Heart left ventricle (tissue), 16 donors: ENCODE results near the gene ASB6. TPM values are rescaled to one million over a fixed set of nuclear protein-coding genes. Genes with fewer than 3 reads are reported as not detected.

Experiments
- ATAC-seq, 4 donors: fragments of 200-7000 bp; cut with Tn5 transposase; one replicate each; pipeline ENCODE4 v1.9.1; 2020 to 2022; ENCODE audit warnings: moderate library complexity in 4 of 4, mild to moderate bottlenecking in 3 of 4, moderate number of reproducible peaks in 1 of 4
- DNase-seq, 5 donors: peaks; one replicate each; pipeline ENCODE4 v3.0.0-alpha.2; 2020
- H3K27ac ChIP-seq, 12 donors: fragments of 200-600 bp; sonication (generic) in 4 of 12; one replicate each; pipeline versions ENCODE4 v1.5.0 to v1.8.0; 2016 to 2022; ENCODE audit warnings: mild to moderate bottlenecking in 2 of 12
- H3K27me3 ChIP-seq, 9 donors: fragments of 200-600 bp; sonication (generic) in 2 of 9; one replicate each; pipeline versions ENCODE4 v1.5.1 to v1.8.0; 2016 to 2022; ENCODE audit warnings: mild to moderate bottlenecking in 3 of 9
- H3K36me3 ChIP-seq, 9 donors: fragments of 200-600 bp; sonication (generic) in 2 of 9; one replicate each; pipeline versions ENCODE4 v1.5.0 to v1.8.0; 2018 to 2022; ENCODE audit warnings: mild to moderate bottlenecking in 2 of 9
- H3K4me1 ChIP-seq, 12 donors: fragments of 200-600 bp; sonication (generic) in 4 of 12; one replicate each; pipeline versions ENCODE4 v1.5.0 to v1.8.0; 2016 to 2022; ENCODE audit warnings: mild to moderate bottlenecking in 3 of 12
- H3K4me3 ChIP-seq, 12 donors: fragments of 200-600 bp; sonication (generic) in 4 of 12; one replicate each; pipeline versions ENCODE4 v1.5.0 to v1.8.0; 2017 to 2022; ENCODE audit warnings: mild to moderate bottlenecking in 9 of 12, moderate library complexity in 4 of 12
- H3K9me3 ChIP-seq, 12 donors: fragments of 200-600 bp; sonication (generic) in 4 of 12; one replicate each; pipeline versions ENCODE4 v1.5.0 to v1.8.0; 2016 to 2022; ENCODE audit warnings: mild to moderate bottlenecking in 1 of 12
- CTCF ChIP-seq, 12 donors: fragments of 200-600 bp; sonication (generic) in 4 of 12; IDR thresholded peaks; one replicate each; pipeline versions ENCODE4 v1.5.0 to v1.8.0; 2018 to 2022; ENCODE audit warnings: antibody characterized with exemption in 12 of 12, mild to moderate bottlenecking in 5 of 12
- POLR2A ChIP-seq, 2 donors: fragments of 450-650 bp; IDR thresholded peaks; one replicate each; pipeline ENCODE4 v1.6.1; 2017; ENCODE audit warnings: antibody characterized with exemption in 2 of 2, mild to moderate bottlenecking in 2 of 2, moderate library complexity in 2 of 2
- WGBS, 4 donors: extraction: QIAGEN DNeasy Blood & Tissue Kit in 2 of 4; methylation state at CpG; one replicate each; pipeline versions ENCODE4 v1.1.5 to v1.1.7; 2013 to 2018; 5-methylcytosine and 5-hydroxymethylcytosine counted together
- intact Hi-C, 10 donors: fragments of 100-400 bp; cut with DNase I; formaldehyde crosslinking; loops; one replicate each; pipeline versions ENCODE4 v1.11.1 to v1.14.2; 2022
- polyA plus RNA-seq, 2 donors: library from polyadenylated mRNA; stranded (reverse); fragments of 200-250 nt; gene quantifications; one replicate each; pipeline ENCODE4 v1.2.3, GENCODE V29; 2013
- total RNA-seq, 9 donors: library from RNA; depleted of rRNA in 2 of 9; stranded (reverse); fragments of >200 nt in 2 of 9; fragmentation: NEBNext Ultra II Directional in 3 of 9; extraction: Animal tissue kit (Norgen Biotek cat#: 25700) in 3 of 9; gene quantifications; one replicate each; pipeline versions ENCODE4 v1.1.0 to v1.2.4, GENCODE V29; 2016 to 2023
- donor health status: ischemic (EF 13 %, LVEDD 7.1; RV severe dilation, severe dysfunction).
- donor health status: healthy with polysubstance abuse.
- donor health status: DM: no; HTN: yes; CAD: no.
- donor health status: DM: no; HTN: no; CAD: no.
- donor health status: ischemic (EF 25% LVEDD 6.9; RV normal size, moderate dysfunction).
- donor health status: ischemic (EF 25% LVEDD 5.7; RV mildly dilated, moderate dysfunction).
- donor health status: healthy.
- donor health status: DM: yes; HTN: yes; CAD: no.
- donor health status: ischemic (EF 35%, LVEDD 5.7; RV mildly dilated, moderate dysfunction).
- donor health status: nonischemic (EF 11% LVEDD 7.7; RV severe dilation, severe dysfunction).
- donor health status: DM: yes; HTN: yes; CAD: no.
- donor health status: PGD.
- donor health status: ischemic (EF 29% LVEDD 5.4; RV normal size, mild dysfunction).
- donor health status: nonischemic (EF 23%, LVEDD 6.1; RV moderate dilation, normal function).

Gene ASB6
- total and polyA plus RNA-seq, 11 donors: 7.5 to 22.5 (median 10.3) TPM

DNA sequence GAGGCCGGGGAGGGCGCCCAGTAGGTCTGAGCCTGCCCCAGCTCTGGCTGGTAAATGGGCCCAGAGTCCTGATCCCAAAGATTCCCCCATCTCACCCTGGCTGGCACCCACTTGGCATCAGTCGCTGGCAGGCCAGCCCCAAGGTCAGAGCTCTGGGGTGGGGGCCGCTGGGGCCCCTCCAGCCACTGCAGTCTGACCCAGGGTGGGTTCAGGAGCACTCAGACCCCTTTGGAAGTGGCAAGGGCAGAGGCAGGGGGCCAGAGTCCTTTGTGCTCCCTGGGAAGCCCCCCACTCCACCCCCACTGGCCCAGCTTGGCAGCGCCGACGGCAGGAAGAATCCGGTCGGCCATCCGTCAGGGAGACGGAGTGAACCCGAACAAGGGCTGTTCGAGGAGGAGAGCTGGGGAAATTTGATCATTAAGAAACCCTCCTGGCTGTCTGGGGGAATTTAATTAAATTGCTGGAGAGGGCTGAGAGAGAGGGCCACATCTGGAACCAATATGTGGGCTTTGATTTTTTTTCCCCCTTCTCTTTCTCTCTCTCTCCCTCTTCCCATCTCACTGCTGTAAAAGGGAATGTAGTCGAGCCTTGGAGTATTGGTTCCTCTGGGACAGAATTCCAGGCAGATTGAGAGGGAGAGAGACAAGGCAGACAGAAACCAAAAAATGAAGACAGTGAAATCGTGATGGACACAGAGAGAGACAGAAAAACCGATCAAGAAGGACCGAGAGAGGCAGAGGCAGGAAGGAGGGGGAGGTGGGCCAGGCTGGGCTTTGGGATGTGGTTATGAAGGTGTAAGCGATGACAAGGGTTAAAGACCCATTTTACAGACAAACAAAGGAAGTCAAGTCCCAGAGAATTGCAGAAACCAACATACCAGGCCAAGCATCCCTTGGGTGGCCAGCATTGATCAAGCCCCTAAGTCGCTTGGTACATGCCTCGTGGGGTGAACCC lies 8.1 kb upstream of the ASB6 start:
- H3K27ac ChIP-seq: no peak overlapping the region

DNA sequence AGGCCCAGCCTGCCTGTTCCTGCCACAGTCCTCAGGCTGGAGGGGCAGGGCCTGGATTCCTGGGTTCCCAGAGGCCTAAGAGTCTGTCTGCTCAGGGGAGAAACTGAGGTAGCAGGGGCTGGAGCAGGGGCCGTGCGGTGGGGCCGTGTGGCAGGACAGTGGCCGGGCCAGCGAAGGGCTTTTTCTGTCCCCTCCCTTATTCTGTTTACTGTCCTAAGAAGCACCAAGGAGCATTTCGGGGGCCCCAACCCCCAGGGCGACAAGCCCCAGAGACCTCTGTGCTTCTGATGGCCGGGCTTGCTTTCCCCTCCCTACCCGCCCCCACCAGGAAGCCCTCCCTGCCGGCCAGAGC lies 6.8 kb upstream of the ASB6 start:
- intact Hi-C loops: loop anchor here in 5 of 10 donors (5.0 to 10.0 kb wide), 5 partner anchors 74 to 89 kb away; no protein-coding TSS in a partner anchor
- ATAC-seq (no peak), DNase-seq (no peak)
- Histone ChIP-seq H3K27ac (no peak overlapping the region), H3K36me3 (no peaks in the 10 kb centered on the region), H3K9me3 (no peaks in the 10 kb centered on the region), H3K4me3 (no peak overlapping the region), H3K4me1 (peaks cover 0 to 2% (median 0%) of the 10 kb centered on the region in 12 donors), H3K27me3 (no peaks in the 10 kb centered on the region)
- WGBS, 4 donors: 70 to 75% (median 71%) methylated on average over 4 to 10 of the region's 10 CpGs
- TF ChIP-seq CTCF (IDR thresholded peaks at IDR 0.05) (no peak), POLR2A (IDR thresholded peaks at IDR 0.05) (no peak)

More for the DNA sequence above, 8.1 kb upstream of the ASB6 start:
- H3K36me3 ChIP-seq: no peaks in the 10 kb centered on the region
- DNase-seq (no peak), ATAC-seq (no peak)
- H3K4me1 ChIP-seq: peaks cover 0 to 11% (median 0%) of the 10 kb centered on the region in 12 donors
- WGBS, 4 donors: 83 to 88% (median 85%) methylated on average over 18 to 20 of the region's 20 CpGs
- TF ChIP-seq POLR2A (IDR thresholded peaks at IDR 0.05): no peak
- no peak for TF ChIP-seq CTCF (IDR thresholded peaks at IDR 0.05)
- intact Hi-C loops: loop anchor here in 6 of 10 donors (5.0 to 10.0 kb wide), 5 partner anchors 72 to 87 kb away; no protein-coding TSS in a partner anchor
- H3K9me3 ChIP-seq: no peaks in the 10 kb centered on the region
- H3K4me3 ChIP-seq: no peak overlapping the region
- no peaks in the 10 kb centered on the region for H3K27me3 ChIP-seq

DNA sequence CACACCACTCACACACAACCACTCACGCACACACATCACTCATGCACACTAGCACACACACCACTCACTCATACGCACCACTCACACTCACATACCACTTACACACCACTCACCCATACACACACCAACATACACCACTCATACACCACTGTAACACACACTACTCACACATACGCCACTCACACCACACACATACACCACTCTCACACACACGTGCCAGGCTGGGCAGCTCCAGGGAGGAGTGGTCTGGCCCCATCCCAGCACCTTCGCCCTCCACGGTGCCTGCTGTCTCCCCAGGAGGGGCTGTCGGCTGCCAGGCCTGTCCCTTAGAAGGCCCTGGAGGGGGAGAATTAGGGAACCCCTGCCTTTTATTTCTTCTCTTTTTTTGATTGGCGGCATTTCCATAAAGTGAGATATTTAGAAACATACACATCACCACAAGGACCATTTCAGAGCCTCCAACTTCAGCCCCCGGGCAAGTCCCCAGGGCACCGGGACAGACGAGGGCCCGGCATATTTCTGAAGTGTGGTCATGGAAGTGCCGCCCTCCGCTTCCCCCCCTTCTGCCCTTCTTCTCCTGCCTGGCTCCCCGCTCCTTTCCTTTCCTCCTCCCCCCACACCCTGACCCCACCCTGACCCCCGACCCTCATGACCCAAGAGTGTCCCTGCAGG lies 6.3 kb upstream of the ASB6 start:
- no peaks in the 10 kb centered on the region for H3K9me3 ChIP-seq
- no peak for TF ChIP-seq CTCF (IDR thresholded peaks at IDR 0.05)
- no peak for TF ChIP-seq POLR2A (IDR thresholded peaks at IDR 0.05)
- H3K4me1 ChIP-seq: no peaks in the 10 kb centered on the region
- intact Hi-C loops: loop anchor here in 5 of 10 donors (5.0 to 10.0 kb wide), 5 partner anchors 74 to 89 kb away; no protein-coding TSS in a partner anchor
- H3K27me3 ChIP-seq: no peaks in the 10 kb centered on the region
- H3K27ac ChIP-seq: no peak overlapping the region
- DNase-seq: no peak
- no peaks in the 10 kb centered on the region for H3K36me3 ChIP-seq
- WGBS, 4 donors: 64 to 71% (median 64%) methylated on average over 16 of the region's 16 CpGs
- no peak for ATAC-seq
- no peak overlapping the region for H3K4me3 ChIP-seq

- H3K4me3 ChIP-seq: no peak overlapping the region
Measured at GRCh38 chr9:129647635-129648034, 5.7 kb upstream of the ASB6 start.

More at GRCh38 chr9:129647635-129648034, 5.7 kb upstream of the ASB6 start:
- intact Hi-C loops: loop anchor here in 5 of 10 donors (5.0 to 10.0 kb wide), 5 partner anchors 75 to 90 kb away; no protein-coding TSS in a partner anchor
- Histone ChIP-seq H3K9me3 (no peaks in the 10 kb centered on the region), H3K27me3 (no peaks in the 10 kb centered on the region), H3K4me1 (peaks cover 0 to 2% (median 0%) of the 10 kb centered on the region in 12 donors), H3K27ac (no peak overlapping the region), H3K36me3 (no peaks in the 10 kb centered on the region)
- TF ChIP-seq CTCF (IDR thresholded peaks at IDR 0.05) (no peak), POLR2A (IDR thresholded peaks at IDR 0.05) (no peak)
- ATAC-seq (no peak), DNase-seq (no peak)
- whole genome bisulfite sequencing, 4 donors: 87 to 91% (median 88%) methylated on average over 10 of the region's 10 CpGs
